Measurements from ENCODE around the gene PSME1. TPM values are rescaled to one million over a fixed set of nuclear protein-coding genes. Genes with fewer than 3 reads are reported as not detected.

The PSME1 gene
- total and polyA plus RNA-seq, 7 donors: 49.2 to 122 (median 92.6) TPM

DNA sequence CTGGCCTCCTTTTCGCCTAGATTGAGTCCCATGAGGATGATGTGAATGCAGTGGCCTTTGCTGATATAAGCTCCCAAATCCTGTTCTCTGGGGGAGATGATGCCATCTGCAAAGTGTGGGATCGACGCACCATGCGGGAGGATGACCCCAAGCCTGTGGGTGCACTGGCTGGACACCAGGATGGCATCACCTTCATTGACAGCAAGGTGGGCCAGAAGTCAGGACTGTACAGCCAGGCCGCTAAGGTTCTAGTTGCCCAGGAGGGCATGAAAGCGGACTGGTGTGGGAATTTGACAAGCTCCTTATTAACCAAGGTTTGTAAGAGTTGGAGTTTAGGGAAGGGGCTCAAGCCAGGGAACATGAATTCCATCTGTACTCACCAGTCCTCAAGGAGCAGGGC, 16.3 kb upstream of the PSME1 start:
- no peak for DNase-seq
- H3K27ac ChIP-seq: no peak overlapping the region
- TF ChIP-seq CTCF (IDR thresholded peaks at IDR 0.05): no peak
- intact Hi-C loops (cut with DNase I): no loop called here
- 95 to 96% (median 96%) methylated on average over 6 of the region's 6 CpGs for WGBS, 3 donors
- no peaks in the 10 kb centered on the region for H3K9me3 ChIP-seq
- ATAC-seq: no peak
- no peak overlapping the region for H3K4me3 ChIP-seq
- H3K27me3 ChIP-seq (ENCODE audit: insufficient read depth in 3 of 3, low read length in 2 of 3): no peaks in the 10 kb centered on the region
- H3K4me1 ChIP-seq: peaks cover 15% of the 10 kb centered on the region
- H3K36me3 ChIP-seq (ENCODE audit: insufficient read depth in 1 of 2, low read depth in 1 of 2): peaks cover 4 to 81% of the 10 kb centered on the region in 2 donors

DNA sequence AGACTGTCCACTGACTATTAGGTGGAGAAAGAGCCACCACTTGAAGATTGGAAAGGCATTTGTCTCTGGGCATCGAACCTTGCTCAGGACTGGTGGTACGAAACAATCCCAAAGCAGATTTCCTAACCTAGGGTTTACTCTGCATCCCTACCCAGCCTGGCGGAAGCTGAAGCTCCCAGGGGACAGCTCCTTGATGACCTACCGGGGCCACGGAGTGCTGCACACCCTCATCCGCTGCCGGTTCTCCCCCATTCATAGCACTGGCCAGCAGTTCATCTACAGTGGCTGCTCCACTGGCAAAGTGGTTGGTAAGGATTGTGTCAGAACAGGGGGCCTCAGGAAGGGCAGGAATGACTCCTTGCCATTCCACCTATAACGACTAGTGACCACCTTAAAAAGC, 14.8 kb upstream of the PSME1 start:
- WGBS, 3 donors: 92 to 94% (median 94%) methylated on average over 8 of the region's 8 CpGs
- Histone ChIP-seq H3K27me3 (ENCODE audit: insufficient read depth in 3 of 3, low read length in 2 of 3) (no peaks in the 10 kb centered on the region), H3K27ac (no peak overlapping the region), H3K4me3 (no peak overlapping the region), H3K36me3 (ENCODE audit: insufficient read depth in 1 of 2, low read depth in 1 of 2) (peaks cover 4 to 81% of the 10 kb centered on the region in 2 donors), H3K4me1 (peaks cover 6% of the 10 kb centered on the region), H3K9me3 (no peaks in the 10 kb centered on the region)
- no peak for DNase-seq
- ATAC-seq: no peak
- intact Hi-C loops (cut with DNase I): no loop called here
- TF ChIP-seq CTCF (IDR thresholded peaks at IDR 0.05): no peak

DNA sequence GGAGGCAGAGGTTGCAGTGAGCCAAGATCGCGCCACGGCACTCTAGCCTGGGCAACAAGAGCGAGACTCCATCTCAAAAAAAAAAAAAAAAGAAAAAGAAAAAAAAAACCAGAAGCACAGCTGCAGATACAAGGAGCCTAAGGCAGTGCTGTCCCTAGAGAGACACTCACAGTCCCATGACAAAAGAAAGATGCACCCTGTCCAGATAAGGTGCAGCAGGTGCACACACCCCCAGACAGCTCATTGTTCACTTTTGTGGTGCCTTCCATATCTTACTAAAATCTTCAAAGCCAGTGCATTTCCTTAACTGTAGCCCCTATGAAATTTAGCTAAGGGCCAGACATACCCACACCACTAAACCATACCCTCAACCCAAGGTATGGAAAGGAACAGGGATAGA, 13.6 kb upstream of the PSME1 start:
- peaks cover 4 to 70% of the 10 kb centered on the region in 2 donors for H3K36me3 ChIP-seq (ENCODE audit: insufficient read depth in 1 of 2, low read depth in 1 of 2)
- no peak for DNase-seq
- H3K9me3 ChIP-seq: no peaks in the 10 kb centered on the region
- WGBS, 3 donors: 90 to 100% (median 94%) methylated on average over 4 of the region's 4 CpGs
- no peak for TF ChIP-seq CTCF (IDR thresholded peaks at IDR 0.05)
- H3K27ac ChIP-seq: no peak overlapping the region
- peak in 1 of 4 donors; percentile 9 for ATAC-seq
- no peaks in the 10 kb centered on the region for H3K4me1 ChIP-seq
- intact Hi-C loops (cut with DNase I): no loop called here
- no peak overlapping the region for H3K4me3 ChIP-seq
- H3K27me3 ChIP-seq (ENCODE audit: insufficient read depth in 3 of 3, low read length in 2 of 3): no peaks in the 10 kb centered on the region

- peak in 1 of 4 donors; percentile 24 for ATAC-seq
- no peak overlapping the region for H3K27ac ChIP-seq
Measured at GRCh38 chr14:24122898-24123297, 13.1 kb upstream of the PSME1 start.

More at GRCh38 chr14:24122898-24123297, 13.1 kb upstream of the PSME1 start:
- H3K4me3 ChIP-seq: no peak overlapping the region
- H3K9me3 ChIP-seq: no peaks in the 10 kb centered on the region
- no peak for DNase-seq
- H3K36me3 ChIP-seq (ENCODE audit: insufficient read depth in 1 of 2, low read depth in 1 of 2): peaks cover 4 to 65% of the 10 kb centered on the region in 2 donors
- TF ChIP-seq CTCF (IDR thresholded peaks at IDR 0.05): no peak
- H3K4me1 ChIP-seq: no peaks in the 10 kb centered on the region
- intact Hi-C loops (cut with DNase I): no loop called here
- H3K27me3 ChIP-seq (ENCODE audit: insufficient read depth in 3 of 3, low read length in 2 of 3): no peaks in the 10 kb centered on the region
- 76 to 84% (median 81%) methylated on average over 8 of the region's 8 CpGs for WGBS, 3 donors

Measured in psoas muscle (tissue), 8 donors.